Measurements from ENCODE around the gene EPS8L3.
"Not testable (repeated sequence)": the region's sequence is repeated elsewhere in the genome, so short reads cannot be mapped to it uniquely, and the experiment has no call there.

The EPS8L3 gene

DNA sequence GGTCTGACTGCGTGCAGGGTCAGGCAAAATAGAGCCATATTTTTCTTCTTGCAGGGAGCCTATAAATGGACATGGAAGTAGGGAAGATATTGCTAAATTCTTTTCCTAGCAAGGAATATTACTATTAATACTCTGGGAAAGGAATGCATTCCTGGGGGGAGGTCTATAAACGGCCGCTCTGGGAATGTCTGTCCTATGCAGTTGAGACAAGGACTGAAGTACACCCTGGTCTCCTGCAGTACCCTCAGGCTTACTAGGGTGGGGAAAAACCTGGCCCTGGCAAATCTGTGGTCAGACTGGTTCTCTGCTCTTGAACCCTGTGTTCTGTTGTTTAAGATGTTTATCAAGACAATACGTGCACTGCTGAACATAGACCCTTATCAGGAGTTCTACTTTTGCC, 54.8 kb downstream of the EPS8L3 start:
- not testable (repeated sequence) for H3K4me3 ChIP-seq (ENCODE audit: low read depth in 1 of 2, low read length in 2 of 2); H3K9me3 ChIP-seq (ENCODE audit: low read length); H3K9ac ChIP-seq (ENCODE audit: low read length); H3K27me3 ChIP-seq (ENCODE audit: control insufficient read depth in 1 of 2, insufficient read depth in 2 of 2, low read length in 2 of 2); H3K4me1 ChIP-seq (ENCODE audit: insufficient read depth, low read length); H3K36me3 ChIP-seq (ENCODE audit: insufficient read depth, low read length); H3K27ac ChIP-seq (ENCODE audit: low read depth, low read length)

GRCh38 chr1:109705411-109705810, 58.3 kb downstream of the EPS8L3 start:
- Histone ChIP-seq H3K9me3 (ENCODE audit: low read length) (no peaks in the 10 kb centered on the region), H3K4me3 (ENCODE audit: low read depth in 1 of 2, low read length in 2 of 2) (no peak overlapping the region), H3K9ac (ENCODE audit: low read length) (no peak overlapping the region), H3K4me1 (ENCODE audit: insufficient read depth, low read length) (no peaks in the 10 kb centered on the region), H3K27ac (ENCODE audit: low read depth, low read length) (no peak overlapping the region), H3K36me3 (ENCODE audit: insufficient read depth, low read length) (no peaks in the 10 kb centered on the region), H3K27me3 (ENCODE audit: control insufficient read depth in 1 of 2, insufficient read depth in 2 of 2, low read length in 2 of 2) (no peaks in the 10 kb centered on the region)

DNA sequence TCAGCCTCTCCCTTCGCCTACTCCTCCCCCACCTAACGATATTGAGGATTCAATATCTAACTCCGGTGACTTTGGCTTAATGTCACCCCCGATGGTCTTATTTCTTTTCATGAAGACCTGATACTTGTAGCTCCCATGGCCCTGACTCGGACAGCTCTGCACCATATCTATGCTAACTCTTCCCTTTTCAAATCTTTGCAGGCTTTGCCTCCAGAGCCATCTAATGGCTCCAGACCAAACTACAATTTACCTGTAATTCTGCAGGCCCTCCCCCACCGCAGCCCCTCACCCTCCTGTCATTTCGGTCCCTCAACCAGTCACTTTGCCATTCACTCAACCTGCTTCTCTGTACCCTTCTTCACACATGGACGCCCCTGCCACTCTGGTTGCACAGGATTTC, 59.5 kb downstream of the EPS8L3 start:
- Histone ChIP-seq H3K27ac (ENCODE audit: low read depth, low read length) (no peak overlapping the region), H3K4me1 (ENCODE audit: insufficient read depth, low read length) (no peaks in the 10 kb centered on the region), H3K36me3 (ENCODE audit: insufficient read depth, low read length) (no peaks in the 10 kb centered on the region), H3K4me3 (ENCODE audit: low read depth in 1 of 2, low read length in 2 of 2) (no peak overlapping the region), H3K9me3 (ENCODE audit: low read length) (no peaks in the 10 kb centered on the region), H3K9ac (ENCODE audit: low read length) (no peak overlapping the region), H3K27me3 (ENCODE audit: control insufficient read depth in 1 of 2, insufficient read depth in 2 of 2, low read length in 2 of 2) (no peaks in the 10 kb centered on the region)

GRCh38 chr1:109702940-109703339, 60.8 kb downstream of the EPS8L3 start:
- not testable (repeated sequence) for H3K4me3 ChIP-seq (ENCODE audit: low read depth in 1 of 2, low read length in 2 of 2); H3K36me3 ChIP-seq (ENCODE audit: insufficient read depth, low read length)

More at GRCh38 chr1:109702940-109703339, 60.8 kb downstream of the EPS8L3 start:
- H3K9ac ChIP-seq (ENCODE audit: low read length); H3K9me3 ChIP-seq (ENCODE audit: low read length); H3K4me1 ChIP-seq (ENCODE audit: insufficient read depth, low read length); H3K27ac ChIP-seq (ENCODE audit: low read depth, low read length); H3K27me3 ChIP-seq (ENCODE audit: control insufficient read depth in 1 of 2, insufficient read depth in 2 of 2, low read length in 2 of 2): not testable (repeated sequence)

Data from muscle layer of colon (tissue), 2 donors.